Liver (tissue), 9 donors: Measurements from ENCODE around the gene NOTCH1. TPM values are rescaled to one million over a fixed set of nuclear protein-coding genes. Genes with fewer than 3 reads are reported as not detected.

Experiments used
- DNase-seq: peaks from one replicate; pipeline ENCODE4 v3.0.0-alpha.2; 2017; ENCODE audit warnings: low spot score
- H3K27ac ChIP-seq, 2 donors: one replicate each; pipeline ENCODE4 v1.7.0; 2013; ENCODE audit warnings: inconsistent platforms in 2 of 2, low read length in 2 of 2, control low read depth in 1 of 2, low read depth in 1 of 2, mild to moderate bottlenecking in 1 of 2
- H3K27me3 ChIP-seq, 4 donors: one replicate each; pipeline versions ENCODE4 v1.6.1 to v1.7.0; 2013; ENCODE audit warnings: low read length in 3 of 4, inconsistent platforms in 1 of 4, mild to moderate bottlenecking in 1 of 4, moderate library complexity in 1 of 4; ENCODE audit not compliant: control insufficient read depth in 4 of 4, insufficient read depth in 4 of 4
- H3K36me3 ChIP-seq, 4 donors: one replicate each; pipeline versions ENCODE4 v1.6.1 to v1.7.0; 2013; ENCODE audit warnings: low read length in 3 of 4, mild to moderate bottlenecking in 3 of 4, low read depth in 1 of 4, moderate library complexity in 1 of 4; ENCODE audit not compliant: control insufficient read depth in 4 of 4, insufficient read depth in 3 of 4
- H3K4me1 ChIP-seq, 4 donors: one replicate each; pipeline versions ENCODE4 v1.6.1 to v1.7.0; 2013; ENCODE audit warnings: low read length in 3 of 4, mild to moderate bottlenecking in 3 of 4, moderate library complexity in 1 of 4; ENCODE audit not compliant: control insufficient read depth in 4 of 4, insufficient read depth in 4 of 4
- H3K4me3 ChIP-seq, 3 donors: one replicate each; pipeline versions ENCODE4 v1.6.1 to v1.7.0; 2013; ENCODE audit warnings: low read length in 3 of 3, control low read depth in 1 of 3, low read depth in 1 of 3, mild to moderate bottlenecking in 1 of 3
- H3K9ac ChIP-seq, 2 donors: one replicate each; pipeline ENCODE4 v1.7.0; 2013; ENCODE audit warnings: low read length in 2 of 2, mild to moderate bottlenecking in 2 of 2, moderate library complexity in 2 of 2, control low read depth in 1 of 2, low read depth in 1 of 2
- H3K9me3 ChIP-seq, 4 donors: one replicate each; pipeline versions ENCODE4 v1.6.1 to v1.7.0; 2013; ENCODE audit warnings: low read length in 3 of 4; ENCODE audit not compliant: control insufficient read depth in 4 of 4
- CTCF ChIP-seq: fragments of 150-350 bp; IDR thresholded peaks from 2 replicates; pipeline ENCODE4 v1.5.1; 2017; ENCODE audit warnings: improper control_type of control experiment, low read depth, low read length; ENCODE audit not compliant: missing input control
- FOXA1 ChIP-seq: IDR thresholded peaks from 2 replicates; pipeline ENCODE4 v1.6.1; 2016; ENCODE audit warnings: antibody characterized with exemption
- FOXA2 ChIP-seq: IDR thresholded peaks from 2 replicates; pipeline ENCODE4 v1.6.1; 2016; ENCODE audit warnings: antibody characterized with exemption
- GABPA ChIP-seq, 2 donors: IDR thresholded peaks in 1 of 2; conservative IDR thresholded peaks in 1 of 2; 2 replicates each; pipeline ENCODE4 v1.6.1; 2016; ENCODE audit warnings: antibody characterized with exemption in 2 of 2, mild to moderate bottlenecking in 1 of 2, moderate library complexity in 1 of 2
- HNF4A ChIP-seq, 2 donors: conservative IDR thresholded peaks; 2 replicates each; pipeline ENCODE4 v1.6.1; 2016; ENCODE audit warnings: antibody characterized with exemption in 2 of 2, mild to moderate bottlenecking in 2 of 2
- HNF4G ChIP-seq: IDR thresholded peaks from 2 replicates; pipeline ENCODE4 v1.6.1; 2016; ENCODE audit warnings: antibody characterized with exemption
- MAX ChIP-seq: IDR thresholded peaks from 2 replicates; pipeline ENCODE4 v1.6.1; 2016; ENCODE audit warnings: antibody characterized with exemption
- NR2F2 ChIP-seq: IDR thresholded peaks from 2 replicates; pipeline ENCODE4 v1.6.1; 2016; ENCODE audit warnings: antibody characterized with exemption
- RAD21 ChIP-seq, 2 donors: IDR thresholded peaks; 2 replicates each; pipeline ENCODE4 v1.6.1; 2016; ENCODE audit warnings: antibody characterized with exemption in 2 of 2, mild to moderate bottlenecking in 2 of 2
- REST ChIP-seq: IDR thresholded peaks from 2 replicates; pipeline ENCODE4 v1.6.1; 2016; ENCODE audit warnings: antibody characterized with exemption, mild to moderate bottlenecking
- RXRA ChIP-seq, 2 donors: IDR thresholded peaks; 2 replicates each; pipeline ENCODE4 v1.6.1; 2017 to 2018; ENCODE audit warnings: antibody characterized with exemption in 2 of 2, mild to moderate bottlenecking in 1 of 2
- SP1 ChIP-seq: IDR thresholded peaks from 2 replicates; pipeline ENCODE4 v1.6.1; 2018; ENCODE audit warnings: antibody characterized with exemption, mild to moderate bottlenecking
- TAF1 ChIP-seq: conservative IDR thresholded peaks from 2 replicates; pipeline ENCODE4 v1.6.1; 2016; ENCODE audit warnings: antibody characterized with exemption, mild to moderate bottlenecking
- YY1 ChIP-seq: IDR thresholded peaks from 2 replicates; pipeline ENCODE4 v1.6.1; 2016; ENCODE audit warnings: antibody characterized with exemption, mild to moderate bottlenecking
- ZBTB33 ChIP-seq: IDR thresholded peaks from 2 replicates; pipeline ENCODE4 v1.6.1; 2016; ENCODE audit warnings: antibody characterized with exemption
- WGBS: extraction: QIAGEN DNeasy Blood & Tissue Kit; methylation state at CpG from one replicate; pipeline ENCODE4 v1.1.7; 2013; 5-methylcytosine and 5-hydroxymethylcytosine counted together
- polyA plus RNA-seq, 2 donors: library from polyadenylated mRNA; stranded (reverse) in 1 of 2; unstranded in 1 of 2; fragments of 200-250 nt in 1 of 2; fragments of >200 nt in 1 of 2; fragmentation: Nextera tagmentation in 1 of 2; extraction: Ambion mirVana in 1 of 2; gene quantifications; one replicate each; pipeline versions ENCODE4 v1.2.1 to v1.2.3, GENCODE V29; 2013 to 2015
- total RNA-seq, 2 donors: library from RNA; depleted of rRNA; stranded (reverse); fragments of >200 nt; gene quantifications; one replicate each; pipeline ENCODE4 v1.2.3, GENCODE V29; 2014
- donor health status: healthy.
- donor health status: healthy.
- donor health status: healthy.
- donor health status: healthy.
- donor health status: healthy.

NOTCH1 gene
- total and polyA plus RNA-seq, 4 donors, result 2.4 to 22.3 (median 8.5) TPM

GRCh38 chr9:136521537-136521936 is 24.3 kb downstream of the NOTCH1 start:
- no peak for TF ChIP-seq RAD21 (IDR thresholded peaks at IDR 0.05)
- H3K27ac ChIP-seq, result peak overlapping the region in 1 of 2 donors; percentile 40
- H3K9me3 ChIP-seq, result no peaks in the 10 kb centered on the region
- H3K27me3 ChIP-seq, result no peaks in the 10 kb centered on the region
- peaks cover 32 to 84% (median 64%) of the 10 kb centered on the region in 4 donors for H3K4me1 ChIP-seq
- no peak overlapping the region for H3K9ac ChIP-seq
- H3K36me3 ChIP-seq, result peaks cover 0 to 20% (median 8%) of the 10 kb centered on the region in 4 donors
- no peak for DNase-seq
- H3K4me3 ChIP-seq, result no peak overlapping the region
- 53% methylated on average over 10 of the region's 10 CpGs for WGBS

- no peak overlapping the region for H3K9ac ChIP-seq
- H3K27me3 ChIP-seq, result no peaks in the 10 kb centered on the region
- no peaks in the 10 kb centered on the region for H3K9me3 ChIP-seq
- H3K4me1 ChIP-seq, result peaks cover 34 to 83% (median 62%) of the 10 kb centered on the region in 4 donors
- peak; percentile 57 for DNase-seq
- peak; percentile 79 for TF ChIP-seq REST
- TF ChIP-seq RXRA (IDR thresholded peaks at IDR 0.05), result peak; percentile 77 to 90
- peak; percentile 31 for TF ChIP-seq FOXA1
- no peak for TF ChIP-seq MAX
- no peak for TF ChIP-seq NR2F2
- peak; percentile 48 to 74 for TF ChIP-seq HNF4A (conservative IDR thresholded peaks at IDR 0.05)
- peak; percentile 73 for TF ChIP-seq YY1
- TF ChIP-seq RAD21 (IDR thresholded peaks at IDR 0.05), result peak in 1 of 2 donors; percentile 50
- TF ChIP-seq SP1, result peak; percentile 77
- H3K36me3 ChIP-seq, result peaks cover 0 to 21% (median 9%) of the 10 kb centered on the region in 4 donors
- H3K4me3 ChIP-seq, result no peak overlapping the region
- WGBS, result 34% methylated on average over 20 of the region's 20 CpGs
- peak overlapping the region; percentile 28 to 52 for H3K27ac ChIP-seq
Measured at GRCh38 chr9:136520053-136520540, 25.8 kb downstream of the NOTCH1 start.

GRCh38 chr9:136519263-136520052 is 26.4 kb downstream of the NOTCH1 start:
- Histone ChIP-seq H3K36me3 (peaks cover 0 to 25% (median 12%) of the 10 kb centered on the region in 4 donors), H3K4me1 (peaks cover 34 to 84% (median 62%) of the 10 kb centered on the region in 4 donors), H3K9ac (no peak overlapping the region), H3K4me3 (no peak overlapping the region), H3K27ac (peak overlapping the region in 1 of 2 donors; percentile 28), H3K27me3 (no peaks in the 10 kb centered on the region), H3K9me3 (no peaks in the 10 kb centered on the region)
- WGBS, result 67% methylated on average over 32 of the region's 32 CpGs
- no peak for DNase-seq
- TF ChIP-seq MAX (no peak), SP1 (no peak), HNF4A (conservative IDR thresholded peaks at IDR 0.05) (no peak), HNF4G (no peak), CTCF (no peak), RXRA (IDR thresholded peaks at IDR 0.05) (no peak), TAF1 (no peak), ZBTB33 (no peak), FOXA2 (no peak), RAD21 (IDR thresholded peaks at IDR 0.05) (no peak), GABPA (IDR thresholded peaks at IDR 0.05 in 1 of 2, conservative IDR thresholded peaks at IDR 0.05 in 1 of 2) (no peak)
